GM19397 (cell line): Measurements from ENCODE around the gene PFKFB4.

Experiments
- ATAC-seq: cut with Tn5 transposase; IDR thresholded peaks from one replicate; pipeline ENCODE4 v1.9.1; 2021; ENCODE audit warnings: mild to moderate bottlenecking, moderate library complexity; ENCODE audit not compliant: unreplicated experiment

The PFKFB4 gene

GRCh38 chr3:48468329-48468731, 88.3 kb downstream of the PFKFB4 start:
- no peak for ATAC-seq
